Prostate gland (tissue), 2 donors: ENCODE results near the gene KREMEN1. TPM values are rescaled to one million over a fixed set of nuclear protein-coding genes. Genes with fewer than 3 reads are reported as not detected.

ENCODE experiments used
- DNase-seq: peaks from one replicate; pipeline ENCODE4 v3.0.0-alpha.2; 2019; ENCODE audit warnings: low spot score
- H3K27ac ChIP-seq, 2 donors: fragments of 200-600 bp; sonication (generic); 2 replicates each; pipeline ENCODE4 v1.5.1; 2017 to 2019
- H3K27me3 ChIP-seq: fragments of 200-600 bp; sonication (generic); replicated peaks from 2 replicates; pipeline ENCODE4 v1.5.1; 2019; ENCODE audit not compliant: insufficient read depth
- H3K36me3 ChIP-seq, 2 donors: fragments of 200-600 bp; sonication (generic); 1 replicate in 1 of 2; 2 replicates in 1 of 2; pipeline versions ENCODE4 v1.5.1 to v1.8.1; 2017 to 2019
- H3K4me1 ChIP-seq: fragments of 200-600 bp; sonication (generic); replicated peaks from 2 replicates; pipeline ENCODE4 v1.5.1; 2019
- H3K4me3 ChIP-seq, 2 donors: fragments of 200-600 bp; sonication (generic); 2 replicates each; pipeline ENCODE4 v1.5.1; 2017 to 2019
- H3K9me3 ChIP-seq: fragments of 200-600 bp; sonication (generic); 2 replicates; pipeline ENCODE4 v1.5.1; 2017
- POLR2A ChIP-seq: fragments of 450-650 bp; IDR thresholded peaks from one replicate; pipeline ENCODE4 v1.6.1; 2016; ENCODE audit warnings: antibody characterized with exemption, mild to moderate bottlenecking
- POLR2AphosphoS5 ChIP-seq: sonication (generic); formaldehyde crosslinking; IDR thresholded peaks from one replicate; pipeline ENCODE4 v1.6.1; 2017; ENCODE audit warnings: antibody characterized with exemption
- whole genome bisulfite sequencing: methylation state at CpG from one replicate; pipeline ENCODE4 v1.1.5; 2018; 5-methylcytosine and 5-hydroxymethylcytosine counted together
- intact Hi-C: fragments of 100-400 bp; cut with DNase I; formaldehyde crosslinking; loops from one replicate; pipeline ENCODE4 v1.14.2; 2022
- total RNA-seq, 2 donors: library from RNA; depleted of rRNA; stranded (reverse); fragments of >200 nt; gene quantifications; one replicate each; pipeline ENCODE4 v1.1.0, GENCODE V29; 2016
- TF ChIP-seq, protein P1 (sequence below), 4 experiments: fragments of 200-600 bp in 2 of 4; fragments of 450-650 bp in 2 of 4; sonication (generic) in 2 of 4; IDR thresholded peaks; 1 replicate in 3 of 4; 2 replicates in 1 of 4; pipeline ENCODE4 v1.5.1; 2016 to 2019; ENCODE audit warnings: antibody characterized with exemption in 4 of 4, mild to moderate bottlenecking in 2 of 4, moderate library complexity in 2 of 4

The KREMEN1 gene
- total RNA-seq, result 10 to 100 TPM; 19.3 to 49.0 TPM

GRCh38 chr22:29072979-29073617, at the start of gene KREMEN1:
Gene KREMEN1 (plus strand): TSS chr22:29073035. CDS start chr22:29073131, 96 bp downstream.
- TF ChIP-seq POLR2A (no peak), POLR2AphosphoS5 (no peak)
- TF ChIP-seq, protein P1, sequence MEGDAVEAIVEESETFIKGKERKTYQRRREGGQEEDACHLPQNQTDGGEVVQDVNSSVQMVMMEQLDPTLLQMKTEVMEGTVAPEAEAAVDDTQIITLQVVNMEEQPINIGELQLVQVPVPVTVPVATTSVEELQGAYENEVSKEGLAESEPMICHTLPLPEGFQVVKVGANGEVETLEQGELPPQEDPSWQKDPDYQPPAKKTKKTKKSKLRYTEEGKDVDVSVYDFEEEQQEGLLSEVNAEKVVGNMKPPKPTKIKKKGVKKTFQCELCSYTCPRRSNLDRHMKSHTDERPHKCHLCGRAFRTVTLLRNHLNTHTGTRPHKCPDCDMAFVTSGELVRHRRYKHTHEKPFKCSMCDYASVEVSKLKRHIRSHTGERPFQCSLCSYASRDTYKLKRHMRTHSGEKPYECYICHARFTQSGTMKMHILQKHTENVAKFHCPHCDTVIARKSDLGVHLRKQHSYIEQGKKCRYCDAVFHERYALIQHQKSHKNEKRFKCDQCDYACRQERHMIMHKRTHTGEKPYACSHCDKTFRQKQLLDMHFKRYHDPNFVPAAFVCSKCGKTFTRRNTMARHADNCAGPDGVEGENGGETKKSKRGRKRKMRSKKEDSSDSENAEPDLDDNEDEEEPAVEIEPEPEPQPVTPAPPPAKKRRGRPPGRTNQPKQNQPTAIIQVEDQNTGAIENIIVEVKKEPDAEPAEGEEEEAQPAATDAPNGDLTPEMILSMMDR (IDR thresholded peaks at IDR 0.05), result no peak
- H3K36me3 ChIP-seq, result no peaks in the 10 kb centered on the region
- peak within 1 kb of the TSS; percentile 77 to 80 for H3K27ac ChIP-seq
- peaks cover 7% of the 10 kb centered on the region for H3K4me1 ChIP-seq
- H3K9me3 ChIP-seq, result no peaks in the 10 kb centered on the region
- WGBS, result under 1% methylated on average over 22 of the region's 76 CpGs
- no peak for DNase-seq
- peak within 1 kb of the TSS; percentile 75 to 80 for H3K4me3 ChIP-seq
- intact Hi-C loops, result loop anchor here (5.0 to 10.0 kb wide), 2 partner anchors 79 to 172 kb away; no protein-coding TSS in a partner anchor
- no peaks in the 10 kb centered on the region for H3K27me3 ChIP-seq

GRCh38 chr22:29023172-29023796, 49.6 kb upstream of the KREMEN1 start:
- H3K4me1 ChIP-seq, result no peaks in the 10 kb centered on the region
- 48% methylated on average over 3 of the region's 3 CpGs for WGBS
- H3K27ac ChIP-seq, result no peak overlapping the region
- no peak for DNase-seq
- no peak overlapping the region for H3K4me3 ChIP-seq
- no peaks in the 10 kb centered on the region for H3K36me3 ChIP-seq
- intact Hi-C loops, result no loop called here
- H3K27me3 ChIP-seq, result no peaks in the 10 kb centered on the region
- no peak for TF ChIP-seq POLR2AphosphoS5
- TF ChIP-seq POLR2A, result no peak
- TF ChIP-seq, protein P1 (IDR thresholded peaks at IDR 0.05), result no peak
- no peaks in the 10 kb centered on the region for H3K9me3 ChIP-seq

- 99% methylated on average over 3 of the region's 3 CpGs for WGBS
- no peak overlapping the region for H3K4me3 ChIP-seq
- peaks cover 5% of the 10 kb centered on the region for H3K4me1 ChIP-seq
- H3K36me3 ChIP-seq, result no peaks in the 10 kb centered on the region
- intact Hi-C loops, result no loop called here
- H3K27me3 ChIP-seq, result no peaks in the 10 kb centered on the region
- H3K9me3 ChIP-seq, result no peaks in the 10 kb centered on the region
- DNase-seq, result no peak
- no peak overlapping the region for H3K27ac ChIP-seq
- TF ChIP-seq POLR2A, result no peak
- TF ChIP-seq, protein P1 (IDR thresholded peaks at IDR 0.05), result no peak
- TF ChIP-seq POLR2AphosphoS5, result no peak
Observed at GRCh38 chr22:29026579-29026978, 46.3 kb upstream of the KREMEN1 start.

DNA sequence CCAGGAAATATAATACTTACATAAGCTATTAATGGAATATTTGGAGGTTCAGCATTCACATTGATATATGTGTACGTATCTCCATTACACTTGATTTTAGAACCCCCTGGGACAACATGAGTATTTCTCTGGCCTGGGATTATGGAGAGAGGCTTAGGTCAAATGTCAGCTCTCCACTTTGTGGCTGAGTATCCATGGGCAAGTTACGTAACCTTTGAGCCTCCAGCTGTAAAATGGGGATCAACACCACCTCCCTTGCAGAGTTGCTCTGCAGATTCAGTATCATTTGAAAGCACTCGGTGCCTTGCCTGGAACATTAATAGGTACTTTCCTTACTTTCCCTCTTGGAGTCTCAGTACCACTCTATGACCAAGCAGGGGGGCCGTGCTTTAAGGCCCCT, 44.4 kb upstream of the KREMEN1 start:
- Histone ChIP-seq H3K9me3 (no peaks in the 10 kb centered on the region), H3K4me3 (no peak overlapping the region), H3K36me3 (no peaks in the 10 kb centered on the region), H3K27ac (no peak overlapping the region), H3K4me1 (peaks cover 5% of the 10 kb centered on the region), H3K27me3 (no peaks in the 10 kb centered on the region)
- no peak for DNase-seq
- WGBS, result 85% methylated on average over 4 of the region's 4 CpGs
- TF ChIP-seq POLR2AphosphoS5 (no peak), POLR2A (no peak)
- TF ChIP-seq, protein P1 (IDR thresholded peaks at IDR 0.05), result no peak
- intact Hi-C loops, result no loop called here
